NCI-H345 (cell line): ENCODE results near the gene CLEC2L.

ENCODE experiments used
- DNase-seq: peaks from one replicate; lab custom pipeline; 2025; lab: John Stamatoyannopoulos, UW

The CLEC2L gene

DNA sequence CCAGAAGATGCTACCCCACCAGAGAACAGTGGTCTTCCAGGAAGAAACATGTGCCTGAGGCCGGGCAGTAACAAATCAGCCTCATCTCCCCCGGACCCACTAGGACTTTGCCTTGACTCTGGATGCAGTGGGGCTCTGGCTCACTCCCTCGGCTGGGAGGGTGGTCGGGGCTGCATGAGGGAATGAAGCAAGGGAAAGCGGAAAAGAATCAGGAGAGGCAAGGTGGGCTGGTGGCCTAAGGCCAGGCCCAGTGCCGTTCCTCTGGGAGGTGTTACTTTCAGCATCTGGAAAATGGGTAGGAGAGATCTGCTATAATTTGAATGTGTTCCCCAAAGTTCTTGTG lies 51.8 kb downstream of the CLEC2L start:
- DNase-seq: no peak

DNA sequence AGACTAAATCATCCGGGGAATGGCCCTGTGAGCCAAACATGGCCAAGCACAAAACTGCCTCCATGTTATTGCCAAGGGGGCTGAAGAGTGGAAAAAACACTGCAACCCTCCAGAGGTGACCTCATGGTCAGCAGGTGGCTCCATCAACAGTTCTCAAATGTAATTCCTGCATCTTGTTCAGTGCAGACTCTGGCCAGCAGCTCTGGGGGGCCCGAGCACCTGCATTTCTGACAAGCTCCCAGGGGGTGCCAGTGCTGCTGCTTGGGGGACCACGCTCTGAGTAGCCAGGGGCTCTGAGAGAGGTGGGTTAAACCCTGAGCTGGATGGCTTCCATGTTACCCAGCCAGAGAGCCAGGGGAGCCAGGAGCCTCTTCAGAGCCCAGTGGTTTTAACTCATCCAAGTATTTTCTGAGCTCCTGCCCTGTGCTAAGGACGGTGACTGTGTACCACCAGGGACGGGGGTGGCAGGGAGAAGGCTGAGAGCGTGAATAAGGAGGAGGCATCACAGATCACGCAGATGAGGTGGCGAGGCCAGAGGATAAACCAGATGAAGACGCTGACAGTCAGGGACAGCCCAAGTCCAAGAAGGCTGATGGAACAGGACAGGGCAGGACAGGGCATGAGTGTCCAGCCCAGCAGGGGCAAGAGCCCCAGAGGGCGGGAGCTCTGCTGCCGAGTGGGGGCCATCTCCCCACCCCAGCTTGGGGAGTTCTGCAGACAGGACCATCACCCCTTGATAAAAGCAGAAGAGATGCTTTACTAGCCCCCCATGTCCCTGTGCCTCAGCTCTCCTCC lies 52.9 kb downstream of the CLEC2L start:
- no peak for DNase-seq

DNA sequence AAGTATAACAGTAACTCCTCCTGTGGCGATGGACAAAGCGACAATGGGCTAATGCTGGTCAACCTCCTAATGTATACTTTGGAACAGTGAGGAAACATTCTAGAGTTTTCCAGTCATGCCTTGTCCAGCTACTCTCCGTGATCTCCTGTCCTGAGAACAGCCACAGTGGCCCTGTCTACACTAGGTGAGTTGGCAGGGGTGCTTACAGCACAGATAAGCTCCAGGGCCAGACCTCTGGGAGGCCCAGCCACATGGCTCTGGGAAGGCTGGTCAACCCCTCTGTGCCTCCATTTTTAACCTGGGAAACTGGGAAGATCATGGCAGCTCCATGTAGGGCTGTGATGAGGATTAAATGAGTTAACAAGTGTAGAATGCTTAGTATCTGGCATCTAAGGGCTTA lies 57.0 kb downstream of the CLEC2L start:
- no peak for DNase-seq

DNA sequence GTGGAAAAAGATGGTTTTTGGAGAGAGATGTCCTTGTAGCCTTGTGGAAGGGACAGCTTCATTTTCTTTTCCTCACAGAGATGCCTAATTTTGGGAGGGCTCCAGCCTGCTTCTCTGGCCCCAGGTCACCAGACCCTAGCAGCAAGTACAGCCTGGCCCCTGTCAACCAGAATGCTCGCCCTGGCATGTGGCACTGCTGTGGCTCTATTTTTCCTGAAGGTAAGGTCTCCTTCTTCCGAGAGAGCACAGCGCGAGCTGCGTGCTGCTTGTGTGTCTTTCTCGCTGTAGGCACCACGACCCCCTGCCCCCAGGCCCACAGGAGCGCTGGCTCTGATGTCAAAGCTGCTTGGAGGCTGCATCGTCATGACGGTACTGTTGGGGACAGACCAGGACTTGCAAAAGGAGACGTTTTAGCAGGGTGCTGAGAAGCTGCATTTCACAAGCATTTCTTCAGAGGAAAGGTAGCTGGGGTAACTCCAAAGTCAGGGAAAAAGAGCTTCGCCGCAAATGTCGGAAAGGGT lies 58.7 kb downstream of the CLEC2L start:
- no peak for DNase-seq

DNA sequence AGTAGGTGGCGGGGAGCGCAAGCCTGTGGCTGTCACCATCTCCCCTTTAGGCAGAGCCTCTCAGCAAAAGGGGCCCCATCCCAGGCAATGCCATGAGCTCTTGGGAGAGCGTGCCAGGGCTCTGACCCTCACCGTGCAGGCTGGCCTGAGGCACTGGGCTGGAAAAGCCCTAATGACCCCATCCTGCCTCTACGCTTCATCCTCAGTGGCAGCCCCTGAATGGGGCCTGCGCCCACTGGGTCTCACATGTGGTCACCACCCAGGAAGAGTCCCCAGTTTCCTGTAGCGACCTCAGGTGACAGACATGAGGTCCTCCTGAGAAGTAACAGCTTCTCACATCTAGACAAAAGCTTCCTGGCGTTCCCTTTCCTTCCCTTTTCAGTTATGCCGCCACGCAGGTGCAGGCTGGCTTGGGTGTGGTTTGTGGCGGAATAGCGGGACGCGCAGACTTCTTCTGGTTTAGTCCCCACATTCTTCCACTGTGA lies 59.2 kb downstream of the CLEC2L start:
- no peak for DNase-seq

DNA sequence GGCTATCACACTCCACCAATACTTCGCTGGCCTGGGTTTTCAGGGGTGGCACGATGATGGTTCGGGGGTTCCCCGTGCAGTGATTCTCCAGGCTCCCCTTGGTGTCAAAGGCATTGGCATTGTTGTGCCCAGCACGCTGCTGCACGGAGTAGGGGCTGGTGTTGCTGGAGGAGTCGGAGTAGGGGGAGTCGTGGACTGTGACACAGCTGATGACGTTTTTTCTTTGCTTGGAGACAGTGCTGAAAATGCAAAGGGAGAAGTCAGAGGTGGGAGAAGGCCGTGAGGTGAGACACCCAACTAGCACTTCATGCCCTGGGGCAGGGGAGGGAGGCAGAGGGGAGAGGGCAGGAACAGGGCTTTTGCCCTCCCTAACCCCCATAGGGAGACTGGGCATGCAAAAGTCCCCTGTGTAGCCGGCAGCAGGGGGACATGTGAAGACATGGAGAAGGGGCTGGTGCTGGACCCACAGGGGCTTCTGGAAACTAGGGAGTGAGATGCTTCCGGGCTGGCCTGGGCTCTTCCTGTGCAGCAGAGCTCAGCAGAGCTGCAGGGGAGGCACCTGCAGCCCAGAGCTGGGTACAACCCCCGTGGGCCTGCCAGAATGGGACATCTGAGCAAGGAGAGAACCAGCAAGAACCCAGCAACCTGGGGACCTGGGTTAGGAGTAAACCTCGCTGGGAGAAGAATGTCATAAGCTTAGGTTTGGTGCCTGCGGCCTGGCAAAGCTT lies 60.5 kb downstream of the CLEC2L start:
- DNase-seq: no peak

DNA sequence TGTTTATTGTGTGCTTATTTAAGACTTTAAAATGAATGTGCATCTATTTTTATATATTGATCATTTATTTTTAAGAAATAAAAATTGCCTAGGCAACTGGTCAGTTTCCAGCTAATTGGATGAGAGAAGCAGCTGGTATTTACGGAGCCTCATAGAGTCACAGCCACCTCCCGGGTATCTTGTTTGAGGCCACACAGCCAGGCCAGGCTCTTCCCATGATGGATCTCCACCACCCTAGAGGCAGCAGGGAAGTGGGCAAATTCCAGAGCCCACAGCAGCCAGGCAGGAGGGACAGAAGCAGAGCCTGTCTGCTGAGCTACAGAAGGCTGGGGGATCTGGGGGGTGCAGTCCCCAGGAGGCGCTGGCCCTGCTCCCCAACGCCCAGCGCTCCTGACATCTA lies 61.6 kb downstream of the CLEC2L start:
- no peak for DNase-seq

DNA sequence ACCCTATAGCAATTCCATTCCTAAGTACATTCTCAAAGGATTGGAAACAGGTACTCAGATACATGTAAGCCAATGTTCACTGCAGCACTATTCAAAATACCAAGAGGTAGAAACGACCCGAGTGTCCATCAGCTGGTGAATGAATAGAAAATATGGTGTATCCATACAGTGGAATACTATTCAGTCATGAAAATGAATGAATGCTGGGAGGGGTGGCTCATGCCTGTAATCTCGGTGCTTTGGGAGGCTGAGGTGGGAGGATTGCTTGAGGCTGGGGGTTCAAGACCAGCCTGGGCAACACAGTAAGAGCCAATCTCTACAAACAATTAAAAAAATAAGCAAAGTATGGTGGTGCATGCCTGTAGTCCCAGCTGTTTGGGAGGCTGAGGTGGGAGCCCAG lies 62.8 kb downstream of the CLEC2L start:
- no peak for DNase-seq

DNA sequence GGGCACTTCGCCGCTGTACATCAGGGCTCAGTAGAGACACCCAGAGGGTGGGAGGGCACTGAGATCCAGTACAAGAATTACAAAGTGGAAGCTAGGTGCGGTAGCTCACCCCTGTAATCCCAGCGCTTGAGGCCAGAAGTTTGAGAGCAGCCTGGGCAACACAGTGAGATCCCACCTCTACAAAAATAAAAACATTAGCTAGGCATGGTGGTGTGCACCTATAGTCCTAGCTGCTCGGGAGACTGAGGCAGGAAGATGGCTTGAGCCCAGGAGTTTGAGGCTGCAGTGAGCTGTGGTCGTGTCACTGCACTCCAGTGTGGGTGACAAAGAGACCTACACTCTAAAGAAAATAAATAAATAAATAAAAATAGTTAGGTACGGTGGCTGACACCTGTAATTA lies 64.0 kb downstream of the CLEC2L start:
- no peak for DNase-seq

DNA sequence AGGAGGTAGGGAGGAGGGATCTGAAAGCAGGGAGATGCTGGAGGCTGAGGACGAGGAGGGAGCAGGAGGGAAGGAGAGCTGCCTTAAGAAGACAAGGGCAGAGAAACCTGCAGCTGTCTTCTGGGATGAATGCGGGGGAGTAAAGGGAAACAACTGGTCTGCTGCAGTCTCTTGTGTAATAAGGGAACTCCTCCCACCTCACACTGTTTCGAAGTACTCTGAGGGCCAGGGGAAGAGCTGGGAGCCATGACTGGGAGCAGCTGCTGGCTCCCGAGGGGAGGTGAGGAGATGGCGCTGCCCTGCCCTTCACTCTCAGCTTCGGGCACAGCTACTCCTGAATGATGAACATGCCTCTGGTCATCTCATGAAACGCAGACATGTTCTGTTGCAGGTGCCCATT lies 65.1 kb downstream of the CLEC2L start:
- DNase-seq: no peak

DNA sequence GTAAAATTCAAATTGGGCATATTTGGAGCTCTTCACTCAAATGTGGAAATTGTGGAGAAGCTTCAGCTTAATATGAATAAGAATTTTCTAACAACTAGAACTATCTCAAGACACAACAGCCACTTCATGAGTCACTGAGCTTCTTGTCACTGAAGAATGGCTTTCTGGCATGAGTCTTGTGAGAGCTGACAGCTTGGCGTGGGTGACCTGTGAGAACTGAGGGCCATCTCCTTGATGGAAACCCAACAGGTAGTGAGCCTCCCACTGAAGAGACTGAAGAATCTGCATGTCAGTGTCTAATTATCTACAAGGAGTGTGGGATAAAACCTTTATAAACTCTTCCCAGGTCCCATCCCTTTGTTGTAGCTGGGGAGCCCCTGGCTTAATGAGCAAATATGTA lies 66.0 kb downstream of the CLEC2L start:
- no peak for DNase-seq

DNA sequence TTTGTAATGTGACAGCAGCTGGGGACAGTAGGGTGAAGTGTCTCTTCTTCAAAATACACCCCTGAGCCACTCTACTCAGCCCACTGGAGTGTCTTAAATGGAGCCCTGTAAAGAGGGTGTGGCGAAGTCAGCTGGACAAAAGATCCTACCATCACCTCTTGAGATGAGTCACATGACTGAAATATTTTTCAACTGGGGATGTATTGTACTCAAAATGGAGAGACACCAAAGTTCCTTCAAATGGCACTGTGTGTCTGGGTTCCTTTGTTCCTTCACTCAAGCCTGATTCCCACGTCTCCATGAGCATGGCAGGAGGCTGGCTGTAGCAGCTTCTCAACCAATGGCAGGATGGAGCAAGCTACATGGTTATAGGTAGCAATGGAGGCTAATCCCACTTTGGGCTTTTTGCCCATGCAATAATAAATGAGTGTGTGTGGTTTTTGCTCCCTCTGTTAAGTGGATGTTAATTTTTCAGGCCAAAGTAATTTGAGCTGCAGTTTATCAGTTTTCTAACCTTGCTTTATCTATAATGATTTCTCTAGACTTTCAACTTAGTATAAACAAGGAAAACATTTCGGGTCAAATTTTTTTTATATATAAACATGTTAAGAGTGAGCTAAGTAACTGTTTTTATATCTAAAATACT lies 68.2 kb downstream of the CLEC2L start:
- no peak for DNase-seq

DNA sequence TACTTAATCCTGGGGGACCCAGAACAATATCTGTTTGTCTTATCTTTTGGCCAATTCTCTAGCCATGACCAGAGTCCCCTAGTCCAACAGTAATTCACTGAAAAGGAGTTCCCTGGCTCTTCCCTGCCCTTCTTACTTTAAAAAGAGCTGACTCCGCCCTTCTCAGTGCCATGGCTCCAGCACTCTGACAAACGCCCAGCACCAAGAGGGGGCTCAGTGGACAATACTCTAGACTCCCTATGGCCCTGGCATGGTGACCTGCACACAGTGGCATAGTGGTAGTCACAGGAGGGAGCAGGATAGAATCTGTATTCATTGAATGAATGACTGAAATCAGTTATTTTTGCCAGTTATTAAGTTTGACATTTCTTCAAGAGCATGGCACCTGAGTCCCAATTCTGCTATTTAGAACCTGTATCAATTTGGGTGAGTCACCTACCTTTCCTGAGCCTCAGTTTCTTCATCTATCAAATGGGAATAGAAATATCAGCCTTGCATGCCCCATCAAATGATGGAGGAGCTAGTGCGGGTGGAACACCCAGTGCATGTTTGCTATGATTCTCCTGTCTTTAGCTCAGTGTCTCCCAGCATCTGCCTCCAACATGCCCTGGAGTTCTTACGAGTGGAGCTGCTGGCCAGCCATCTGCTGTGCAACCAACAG lies 69.4 kb downstream of the CLEC2L start:
- no peak for DNase-seq

DNA sequence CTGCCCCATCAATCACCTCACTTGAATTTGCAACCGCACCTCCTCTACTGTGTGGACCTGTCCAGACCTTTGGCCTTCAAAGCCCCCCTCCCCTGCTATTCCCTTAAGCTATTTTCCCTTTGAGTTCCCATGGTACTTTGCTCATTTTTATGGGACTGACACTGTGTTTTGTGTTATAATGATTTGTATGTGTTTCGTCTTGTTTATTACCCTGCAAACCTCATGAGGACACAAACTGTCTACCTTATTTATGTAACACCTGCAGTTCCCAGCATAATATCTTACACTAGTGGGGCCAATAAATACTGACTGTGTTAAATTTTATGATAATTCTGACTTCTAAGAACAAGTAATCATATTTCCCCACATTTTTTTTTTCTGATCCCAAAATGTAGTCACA lies 70.6 kb downstream of the CLEC2L start:
- no peak for DNase-seq
